Measurements from ENCODE around the gene KDM4C. TPM values are rescaled to one million over a fixed set of nuclear protein-coding genes. Genes with fewer than 3 reads are reported as not detected.

Gene KDM4C
- total and polyA plus RNA-seq, 2 of the 13 experiments (the other 11 are each of a cell fraction or from before 2014, with no cell fraction given), result 19.4 to 23.6 TPM

DNA sequence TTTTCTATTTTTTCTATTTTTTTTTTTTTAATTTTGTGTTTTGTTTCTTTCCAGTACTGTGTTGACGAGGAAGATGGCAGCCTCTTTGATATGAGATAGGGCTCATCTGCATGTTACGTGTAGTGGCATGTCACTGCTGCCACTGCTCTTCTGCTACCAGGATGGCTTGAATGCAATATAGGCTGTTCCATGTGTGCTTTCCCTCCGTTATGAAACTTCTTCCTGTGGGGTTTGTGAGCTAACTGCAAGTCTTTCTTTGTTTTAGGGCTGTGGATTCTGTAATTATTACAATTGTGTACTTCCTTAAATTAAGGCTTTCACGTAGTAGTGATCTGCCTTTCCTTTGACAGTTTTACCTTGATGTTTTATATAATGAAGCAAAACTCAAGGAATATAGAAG, 184.6 kb downstream of the KDM4C start:
- FAIRE-seq (no peak), ATAC-seq (no peak), DNase-seq (ENCODE audit: low spot score) (no peak)
- Histone ChIP-seq H2AFZ (ENCODE audit: low read length) (no peak overlapping the region), H3K9ac (ENCODE audit: insufficient read depth, low read depth, low read length) (no peak overlapping the region), H3K4me1 (ENCODE audit: insufficient read depth, low read length) (peaks cover 14% of the 10 kb centered on the region; the same call in 1 of the 2 replicates), H3K4me2 (ENCODE audit: low read depth, low read length) (no peak overlapping the region), H3K79me2 (ENCODE audit: insufficient read depth, low read length) (peaks cover 4% of the 10 kb centered on the region), H3K27me3 (ENCODE audit: control insufficient read depth in 1 of 2, insufficient read depth in 2 of 2, low read length in 2 of 2) (no peaks in the 10 kb centered on the region), H3K27ac (ENCODE audit: extremely low read length, insufficient read depth, low read length) (no peak overlapping the region), H3K9me3 (ENCODE audit: low read length) (no peaks in the 10 kb centered on the region), H3K4me3 (replicated peaks in 1 of 3; ENCODE audit: insufficient read depth in 1 of 3, low read depth in 2 of 3, low read length in 3 of 3) (no peak overlapping the region), H4K20me1 (ENCODE audit: insufficient read depth, low read length) (no peaks in the 10 kb centered on the region), H3K36me3 (replicated peaks in 1 of 2; ENCODE audit: control insufficient read depth in 1 of 2, insufficient read depth in 2 of 2, low read length in 2 of 2) (0 out of 5 replicates have a peak, but pooled peaks cover 0 to 3% of the 10 kb centered on the region in 2 experiments)
- 91% methylated on average over 4 of the region's 4 CpGs for WGBS (ENCODE audit: low lambda C conversion rate)
- ChIA-PET CTCF (ENCODE audit: low intra/inter-chr PET ratio, low total read pairs) (no interaction called here), POLR2A (no interaction called here)
- TF ChIP-seq ZNF160 (CRISPR knock-in tag; IDR thresholded peaks at IDR 0.05) (no peak), ADNP (CRISPR knock-in tag; IDR thresholded peaks at IDR 0.05) (no peak), STAT6 (CRISPR knock-in tag; IDR thresholded peaks at IDR 0.05; ENCODE audit: borderline replicate concordance) (no peak), ZSCAN29 (CRISPR knock-in tag; conservative IDR thresholded peaks at IDR 0.05) (no peak), TEAD2 (CRISPR knock-in tag; IDR thresholded peaks at IDR 0.05) (no peak), CBX1 (IDR thresholded peaks at IDR 0.05; ENCODE audit: low read depth) (no peak), HNRNPL (IDR thresholded peaks at IDR 0.05; ENCODE audit: low read depth, low read length) (no peak), AKAP8 (CRISPR knock-in tag; IDR thresholded peaks at IDR 0.05) (no peak), IKZF1 (IDR thresholded peaks at IDR 0.05) (no peak), GRHL1 (CRISPR knock-in tag; conservative IDR thresholded peaks at IDR 0.05) (no peak), ZBTB26 (CRISPR knock-in tag; IDR thresholded peaks at IDR 0.05; ENCODE audit: borderline replicate concordance) (no peak), ZNF136 (CRISPR knock-in tag; IDR thresholded peaks at IDR 0.05; ENCODE audit: low read depth) (no peak), CHD2 (IDR thresholded peaks at IDR 0.05; ENCODE audit: low read depth, low read length) (no peak), RFXANK (CRISPR knock-in tag; IDR thresholded peaks at IDR 0.05) (no peak), U2AF1 (optimal IDR thresholded peaks at IDR 0.05; ENCODE audit: low read depth, low read length) (no peak), ARNT2 (CRISPR knock-in tag; IDR thresholded peaks at IDR 0.05; ENCODE audit: low read depth) (no peak), KDM1A (CRISPR knock-in tag; IDR thresholded peaks at IDR 0.05) (no peak)
- TF ChIP-seq, protein P1, sequence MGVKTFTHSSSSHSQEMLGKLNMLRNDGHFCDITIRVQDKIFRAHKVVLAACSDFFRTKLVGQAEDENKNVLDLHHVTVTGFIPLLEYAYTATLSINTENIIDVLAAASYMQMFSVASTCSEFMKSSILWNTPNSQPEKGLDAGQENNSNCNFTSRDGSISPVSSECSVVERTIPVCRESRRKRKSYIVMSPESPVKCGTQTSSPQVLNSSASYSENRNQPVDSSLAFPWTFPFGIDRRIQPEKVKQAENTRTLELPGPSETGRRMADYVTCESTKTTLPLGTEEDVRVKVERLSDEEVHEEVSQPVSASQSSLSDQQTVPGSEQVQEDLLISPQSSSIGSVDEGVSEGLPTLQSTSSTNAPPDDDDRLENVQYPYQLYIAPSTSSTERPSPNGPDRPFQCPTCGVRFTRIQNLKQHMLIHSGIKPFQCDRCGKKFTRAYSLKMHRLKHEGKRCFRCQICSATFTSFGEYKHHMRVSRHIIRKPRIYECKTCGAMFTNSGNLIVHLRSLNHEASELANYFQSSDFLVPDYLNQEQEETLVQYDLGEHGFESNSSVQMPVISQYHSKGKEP (CRISPR knock-in tag; IDR thresholded peaks at IDR 0.05), result no peak
- intact Hi-C loops (cut with micrococcal nuclease; ENCODE audit: unreplicated experiment), result no loop called here
- in situ Hi-C loops (cut with HindIII; ENCODE audit: extremely low pct_ligation_motif_present, low pct_unique_long_range_greater_than_20kb), result no loop called here
- BruUV-seq (replicated peaks), result no TSS peak
